Heart left ventricle (tissue), 16 donors: ENCODE results near the gene TBXA2R. TPM values are rescaled to one million over a fixed set of nuclear protein-coding genes. Genes with fewer than 3 reads are reported as not detected.

Experiments
- ATAC-seq, 4 donors: fragments of 200-7000 bp; cut with Tn5 transposase; one replicate each; pipeline ENCODE4 v1.9.1; 2020 to 2022; ENCODE audit warnings: moderate library complexity in 4 of 4, mild to moderate bottlenecking in 3 of 4, moderate number of reproducible peaks in 1 of 4
- DNase-seq, 5 donors: peaks; one replicate each; pipeline ENCODE4 v3.0.0-alpha.2; 2020
- H3K27ac ChIP-seq, 12 donors: fragments of 200-600 bp; sonication (generic) in 4 of 12; one replicate each; pipeline versions ENCODE4 v1.5.0 to v1.8.0; 2016 to 2022; ENCODE audit warnings: mild to moderate bottlenecking in 2 of 12
- H3K27me3 ChIP-seq, 9 donors: fragments of 200-600 bp; sonication (generic) in 2 of 9; one replicate each; pipeline versions ENCODE4 v1.5.1 to v1.8.0; 2016 to 2022; ENCODE audit warnings: mild to moderate bottlenecking in 3 of 9
- H3K36me3 ChIP-seq, 9 donors: fragments of 200-600 bp; sonication (generic) in 2 of 9; one replicate each; pipeline versions ENCODE4 v1.5.0 to v1.8.0; 2018 to 2022; ENCODE audit warnings: mild to moderate bottlenecking in 2 of 9
- H3K4me1 ChIP-seq, 12 donors: fragments of 200-600 bp; sonication (generic) in 4 of 12; one replicate each; pipeline versions ENCODE4 v1.5.0 to v1.8.0; 2016 to 2022; ENCODE audit warnings: mild to moderate bottlenecking in 3 of 12
- H3K4me3 ChIP-seq, 12 donors: fragments of 200-600 bp; sonication (generic) in 4 of 12; one replicate each; pipeline versions ENCODE4 v1.5.0 to v1.8.0; 2017 to 2022; ENCODE audit warnings: mild to moderate bottlenecking in 9 of 12, moderate library complexity in 4 of 12
- H3K9me3 ChIP-seq, 12 donors: fragments of 200-600 bp; sonication (generic) in 4 of 12; one replicate each; pipeline versions ENCODE4 v1.5.0 to v1.8.0; 2016 to 2022; ENCODE audit warnings: mild to moderate bottlenecking in 1 of 12
- CTCF ChIP-seq, 12 donors: fragments of 200-600 bp; sonication (generic) in 4 of 12; IDR thresholded peaks; one replicate each; pipeline versions ENCODE4 v1.5.0 to v1.8.0; 2018 to 2022; ENCODE audit warnings: antibody characterized with exemption in 12 of 12, mild to moderate bottlenecking in 5 of 12
- POLR2A ChIP-seq, 2 donors: fragments of 450-650 bp; IDR thresholded peaks; one replicate each; pipeline ENCODE4 v1.6.1; 2017; ENCODE audit warnings: antibody characterized with exemption in 2 of 2, mild to moderate bottlenecking in 2 of 2, moderate library complexity in 2 of 2
- WGBS, 4 donors: extraction: QIAGEN DNeasy Blood & Tissue Kit in 2 of 4; methylation state at CpG; one replicate each; pipeline versions ENCODE4 v1.1.5 to v1.1.7; 2013 to 2018; 5-methylcytosine and 5-hydroxymethylcytosine counted together
- intact Hi-C, 10 donors: fragments of 100-400 bp; cut with DNase I; formaldehyde crosslinking; loops; one replicate each; pipeline versions ENCODE4 v1.11.1 to v1.14.2; 2022
- polyA plus RNA-seq, 2 donors: library from polyadenylated mRNA; stranded (reverse); fragments of 200-250 nt; gene quantifications; one replicate each; pipeline ENCODE4 v1.2.3, GENCODE V29; 2013
- total RNA-seq, 9 donors: library from RNA; depleted of rRNA in 2 of 9; stranded (reverse); fragments of >200 nt in 2 of 9; fragmentation: NEBNext Ultra II Directional in 3 of 9; extraction: Animal tissue kit (Norgen Biotek cat#: 25700) in 3 of 9; gene quantifications; one replicate each; pipeline versions ENCODE4 v1.1.0 to v1.2.4, GENCODE V29; 2016 to 2023
- donor health status: ischemic (EF 13 %, LVEDD 7.1; RV severe dilation, severe dysfunction).
- donor health status: healthy with polysubstance abuse.
- donor health status: DM: no; HTN: yes; CAD: no.
- donor health status: DM: no; HTN: no; CAD: no.
- donor health status: ischemic (EF 25% LVEDD 6.9; RV normal size, moderate dysfunction).
- donor health status: ischemic (EF 25% LVEDD 5.7; RV mildly dilated, moderate dysfunction).
- donor health status: healthy.
- donor health status: DM: yes; HTN: yes; CAD: no.
- donor health status: ischemic (EF 35%, LVEDD 5.7; RV mildly dilated, moderate dysfunction).
- donor health status: nonischemic (EF 11% LVEDD 7.7; RV severe dilation, severe dysfunction).
- donor health status: DM: yes; HTN: yes; CAD: no.
- donor health status: PGD.
- donor health status: ischemic (EF 29% LVEDD 5.4; RV normal size, mild dysfunction).
- donor health status: nonischemic (EF 23%, LVEDD 6.1; RV moderate dilation, normal function).

The TBXA2R gene
- total and polyA plus RNA-seq, 11 donors, result 1.9 to 5.1 (median 2.9) TPM

- intact Hi-C loops, result no loop called here
- H3K36me3 ChIP-seq, result no peaks in the 10 kb centered on the region
- H3K4me3 ChIP-seq, result peak overlapping the region in 11 of 12 donors; percentile 42 to 84 (median 61)
- H3K27me3 ChIP-seq, result peaks cover 0 to 11% (median 0%) of the 10 kb centered on the region in 9 donors
- no peak for DNase-seq
- TF ChIP-seq POLR2A (IDR thresholded peaks at IDR 0.05) (no peak), CTCF (IDR thresholded peaks at IDR 0.05) (no peak)
- H3K4me1 ChIP-seq, result peaks cover 8 to 58% (median 38%) of the 10 kb centered on the region in 12 donors
- H3K9me3 ChIP-seq, result no peaks in the 10 kb centered on the region
- H3K27ac ChIP-seq, result peak overlapping the region in 7 of 12 donors; percentile 2 to 94 (median 82)
- ATAC-seq, result no peak
- WGBS, 4 donors, result 41 to 63% (median 59%) methylated on average over 3 of the region's 3 CpGs
These were observed 1.3 kb downstream of the TBXA2R start for GRCh38 chr19:3605361-3605760.

GRCh38 chr19:3604987-3605343 is 1.7 kb downstream of the TBXA2R start:
- peak overlapping the region in 8 of 12 donors; percentile 2 to 91 (median 28) for H3K27ac ChIP-seq

GRCh38 chr19:3604227-3604986 is 2.3 kb downstream of the TBXA2R start:
- 73 to 89% (median 81%) methylated on average over 19 to 27 of the region's 27 CpGs for whole genome bisulfite sequencing, 4 donors
- no peak for TF ChIP-seq POLR2A (IDR thresholded peaks at IDR 0.05)
- TF ChIP-seq CTCF (IDR thresholded peaks at IDR 0.05), result no peak
- Histone ChIP-seq H3K4me1 (peaks cover 8 to 49% (median 31%) of the 10 kb centered on the region in 12 donors), H3K27ac (peak overlapping the region in 9 of 12 donors; percentile 2 to 91 (median 44)), H3K9me3 (no peaks in the 10 kb centered on the region), H3K36me3 (peaks cover 0 to 2% (median 0%) of the 10 kb centered on the region in 9 donors), H3K27me3 (peaks cover 0 to 11% (median 0%) of the 10 kb centered on the region in 9 donors), H3K4me3 (peak overlapping the region in 10 of 12 donors; percentile 42 to 84 (median 62))
- intact Hi-C loops, result no loop called here
- DNase-seq, result no peak
- ATAC-seq, result no peak

More at GRCh38 chr19:3604987-3605343, 1.7 kb downstream of the TBXA2R start:
- Histone ChIP-seq H3K9me3 (no peaks in the 10 kb centered on the region), H3K4me3 (peak overlapping the region in 10 of 12 donors; percentile 42 to 84 (median 62)), H3K4me1 (peaks cover 8 to 54% (median 36%) of the 10 kb centered on the region in 12 donors), H3K36me3 (peaks cover 0 to 2% (median 0%) of the 10 kb centered on the region in 9 donors), H3K27me3 (peaks cover 0 to 11% (median 0%) of the 10 kb centered on the region in 9 donors)
- WGBS, 4 donors, result 36 to 50% (median 43%) methylated on average over 8 to 11 of the region's 11 CpGs
- no peak for ATAC-seq
- DNase-seq, result peak in 1 of 5 donors; percentile 10
- intact Hi-C loops, result no loop called here
- TF ChIP-seq POLR2A (IDR thresholded peaks at IDR 0.05), result no peak
- no peak for TF ChIP-seq CTCF (IDR thresholded peaks at IDR 0.05)

- H3K27ac ChIP-seq, result peak overlapping the region in 6 of 12 donors; percentile 23 to 44 (median 26)
- H3K36me3 ChIP-seq, result peaks cover 0 to 2% (median 0%) of the 10 kb centered on the region in 9 donors
- H3K4me3 ChIP-seq, result no peak overlapping the region
- ATAC-seq (no peak), DNase-seq (no peak)
- WGBS, 4 donors, result 54 to 65% (median 57%) methylated on average over 18 to 23 of the region's 23 CpGs
- no peaks in the 10 kb centered on the region for H3K9me3 ChIP-seq
- peaks cover 0 to 37% (median 19%) of the 10 kb centered on the region in 12 donors for H3K4me1 ChIP-seq
- H3K27me3 ChIP-seq, result peaks cover 0 to 11% (median 0%) of the 10 kb centered on the region in 9 donors
- TF ChIP-seq CTCF (IDR thresholded peaks at IDR 0.05), result no peak
- TF ChIP-seq POLR2A (IDR thresholded peaks at IDR 0.05), result no peak
- intact Hi-C loops, result no loop called here
These were observed 3.4 kb downstream of the TBXA2R start for GRCh38 chr19:3603121-3603811.
